Activated CD8-positive, alpha-beta T cell treated with anti-CD3 and anti-CD28 coated beads, Interleukin-2, amount 10 ng/mL, durations not matched to agents 7 days and 5 days (primary cell): ENCODE results near the gene TTLL5. TPM values are rescaled to one million over a fixed set of nuclear protein-coding genes. Genes with fewer than 3 reads are reported as not detected.

Experiments
- ATAC-seq: fragments of 150-1000 bp; cut with Tn5 transposase; one replicate; pipeline ENCODE4 v1.10.0; 2021; ENCODE audit warnings: moderate library complexity
- CTCF ChIA-PET: fragments of 350-600 bp; sonication (Branson Sonifier 250); formaldehyde crosslinking; loops from one replicate; lab custom pipeline; 2021; ENCODE audit warnings: antibody characterized with exemption; lab: Charles Lee
- POLR2A ChIA-PET: fragments of 350-600 bp; sonication (Branson Sonifier 250); formaldehyde crosslinking; loops from one replicate; lab custom pipeline; 2021; ENCODE audit warnings: antibody characterized with exemption; lab: Charles Lee
- DNase-seq: peaks from one replicate; pipeline ENCODE4 v3.0.0-alpha.2; 2020
- H3K27ac Mint-ChIP-seq: one replicate; pipeline ENCODE4 v1.8.0; 2021; ENCODE audit warnings: mild to moderate bottlenecking, mixed read lengths
- H3K27me3 Mint-ChIP-seq: one replicate; pipeline ENCODE4 v1.8.0; 2021; ENCODE audit warnings: low read depth, mixed read lengths
- H3K36me3 Mint-ChIP-seq: one replicate; pipeline ENCODE4 v1.8.0; 2021; ENCODE audit warnings: low read depth, mixed read lengths
- H3K4me1 Mint-ChIP-seq: one replicate; pipeline ENCODE4 v1.8.0; 2021; ENCODE audit warnings: low read depth, mixed read lengths
- H3K4me3 Mint-ChIP-seq: one replicate; pipeline ENCODE4 v1.8.0; 2021; ENCODE audit warnings: mild to moderate bottlenecking, mixed read lengths
- H3K9me3 Mint-ChIP-seq: one replicate; pipeline ENCODE4 v1.8.0; 2022; ENCODE audit warnings: mixed read lengths; ENCODE audit not compliant: insufficient read depth
- total RNA-seq, 2 experiments: library from RNA; stranded (reverse); gene quantifications; one replicate each; pipeline ENCODE4 v1.2.3, GENCODE V29; 2021

The TTLL5 gene
- total RNA-seq, 2 experiments from 2014 or later = 40.1 to 45.0 TPM

DNA sequence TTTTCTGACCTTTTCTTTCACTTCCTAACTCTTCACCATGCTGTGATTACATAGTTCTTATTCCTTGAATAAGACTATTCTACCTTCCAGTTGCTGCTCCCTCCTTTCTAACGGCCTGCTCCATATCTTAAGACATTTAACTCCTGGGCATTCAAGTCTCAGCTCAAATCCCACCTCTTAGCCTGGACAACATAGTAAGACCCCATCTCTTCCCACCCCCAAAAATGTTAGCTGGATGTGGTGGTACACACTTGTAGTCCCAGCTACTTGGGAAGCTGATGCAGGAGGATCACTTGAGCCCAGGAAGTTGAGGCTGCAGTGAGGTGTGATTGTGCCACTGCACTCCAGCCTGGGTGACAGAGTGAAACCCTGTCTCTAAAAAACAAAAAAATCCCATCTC lies 11.3 kb upstream of the TTLL5 start:
- Mint-ChIP-seq H3K9me3 (no peaks in the 10 kb centered on the region), H3K4me1 (peaks cover 4% of the 10 kb centered on the region), H3K27me3 (no peaks in the 10 kb centered on the region), H3K4me3 (no peak overlapping the region), H3K36me3 (peaks cover 33% of the 10 kb centered on the region), H3K27ac (no peak overlapping the region)
- ATAC-seq = no peak
- POLR2A ChIA-PET = no interaction called here
- no peak for DNase-seq
- CTCF ChIA-PET = interaction anchor here (12.7 kb wide), 1 partner anchor 73 kb away, joined by 255 read pairs; the partner anchor contains the start of gene FLVCR2

DNA sequence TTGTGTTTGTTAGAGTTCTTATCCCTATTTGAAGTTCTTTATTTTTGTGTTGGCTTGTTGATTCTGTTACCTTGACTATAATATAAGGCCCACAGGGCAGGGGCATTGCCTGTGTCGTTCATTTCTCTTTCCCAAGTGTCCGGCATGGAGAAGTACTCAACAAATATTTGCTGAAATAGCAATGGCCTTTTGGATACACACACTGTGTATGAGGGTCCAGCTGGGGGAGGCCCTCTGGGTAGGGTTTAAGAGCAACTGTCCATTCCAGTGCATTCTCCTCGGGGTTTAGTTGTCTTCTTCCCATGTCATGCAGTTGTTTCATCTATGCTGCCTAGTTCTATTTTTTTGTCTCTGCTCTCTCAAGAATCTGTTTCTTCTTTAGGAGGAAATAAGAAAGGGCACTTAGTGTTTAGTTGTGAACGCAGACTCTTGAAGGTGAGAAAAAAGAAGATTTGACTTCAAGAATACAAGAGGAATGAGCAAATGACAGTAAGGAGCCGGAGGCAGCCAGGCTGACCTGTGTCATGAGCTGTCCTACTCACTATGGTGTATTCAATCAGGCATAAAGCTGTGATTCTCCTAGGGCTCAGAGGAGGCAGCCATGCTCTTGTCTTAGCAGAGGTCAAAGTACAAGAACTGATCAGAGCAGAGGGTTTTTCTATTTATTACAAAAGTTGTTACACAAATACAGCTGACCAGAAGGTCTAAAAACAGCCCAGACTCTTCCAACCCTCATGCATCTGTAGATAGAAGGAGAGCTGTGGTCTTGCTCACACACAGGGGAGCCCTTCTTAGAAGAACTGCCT lies 10.6 kb upstream of the TTLL5 start:
- Mint-ChIP-seq H3K36me3 (peaks cover 36% of the 10 kb centered on the region), H3K9me3 (no peaks in the 10 kb centered on the region), H3K27me3 (no peaks in the 10 kb centered on the region), H3K4me3 (no peak overlapping the region), H3K4me1 (peaks cover 4% of the 10 kb centered on the region), H3K27ac (no peak overlapping the region)
- DNase-seq (no peak), ATAC-seq (no peak)
- ChIA-PET CTCF (interaction anchor here (12.7 kb wide), 1 partner anchor 73 kb away, joined by 255 read pairs; the partner anchor contains the start of gene FLVCR2), POLR2A (interaction anchor here (0.6 kb wide), 1 partner anchor 47 kb away, joined by 3 read pairs; no protein-coding TSS in a partner anchor)

GRCh38 chr14:75653563-75653962 lies 7.5 kb upstream of the TTLL5 start:
- H3K4me1 Mint-ChIP-seq = peaks cover 4% of the 10 kb centered on the region
- H3K9me3 Mint-ChIP-seq = no peaks in the 10 kb centered on the region
- H3K27me3 Mint-ChIP-seq = no peaks in the 10 kb centered on the region
- H3K4me3 Mint-ChIP-seq = no peak overlapping the region
- ChIA-PET CTCF (interaction anchor here (0.7 to 12.7 kb wide), 41 partner anchors 9 to 421 kb away, joined by 3 to 255 read pairs (median 4); partner anchors contain the start of genes BATF and FLVCR2), POLR2A (no interaction called here)
- DNase-seq = no peak
- no peak for ATAC-seq
- H3K36me3 Mint-ChIP-seq = peaks cover 39% of the 10 kb centered on the region
- no peak overlapping the region for H3K27ac Mint-ChIP-seq

DNA sequence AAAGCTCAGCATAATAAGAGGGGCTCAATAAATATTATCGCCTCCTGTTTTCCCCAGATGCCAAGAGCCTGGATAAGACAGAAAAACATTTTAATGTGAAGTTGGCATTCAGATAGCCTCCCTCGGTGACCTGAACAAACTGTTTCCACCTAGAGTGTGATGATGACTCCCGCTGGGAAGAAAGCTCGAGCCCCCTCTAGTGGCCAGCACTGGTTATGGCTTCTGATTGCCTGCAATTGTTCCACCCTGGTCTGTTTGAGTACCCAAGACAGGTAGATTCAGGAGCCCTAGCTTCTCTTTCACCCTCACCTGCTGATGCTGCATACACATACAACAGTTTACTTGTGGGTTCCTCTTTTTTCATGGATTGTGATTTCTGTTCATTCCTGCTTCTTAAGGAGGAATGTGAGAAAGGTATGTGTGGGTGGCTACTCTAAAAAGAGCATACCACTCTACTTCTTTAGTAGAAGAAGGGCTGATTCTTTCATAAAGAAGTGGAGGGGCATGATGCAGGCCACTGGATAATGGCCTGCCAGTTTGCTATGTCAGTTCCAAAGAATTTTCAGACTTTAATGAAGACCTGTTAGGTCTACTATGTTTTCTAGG lies 6.8 kb upstream of the TTLL5 start:
- CTCF ChIA-PET = interaction anchor here (0.7 to 12.7 kb wide), 52 partner anchors 9 to 422 kb away, joined by 3 to 255 read pairs (median 4); partner anchors contain the start of genes BATF and FLVCR2
- ATAC-seq (peak; percentile 88), DNase-seq (peak; percentile 87)
- peaks cover 37% of the 10 kb centered on the region for H3K36me3 Mint-ChIP-seq
- H3K27me3 Mint-ChIP-seq = no peaks in the 10 kb centered on the region
- no peaks in the 10 kb centered on the region for H3K9me3 Mint-ChIP-seq
- no peak overlapping the region for H3K27ac Mint-ChIP-seq
- peaks cover 9% of the 10 kb centered on the region for H3K4me1 Mint-ChIP-seq
- H3K4me3 Mint-ChIP-seq = no peak overlapping the region
- POLR2A ChIA-PET = no interaction called here

DNA sequence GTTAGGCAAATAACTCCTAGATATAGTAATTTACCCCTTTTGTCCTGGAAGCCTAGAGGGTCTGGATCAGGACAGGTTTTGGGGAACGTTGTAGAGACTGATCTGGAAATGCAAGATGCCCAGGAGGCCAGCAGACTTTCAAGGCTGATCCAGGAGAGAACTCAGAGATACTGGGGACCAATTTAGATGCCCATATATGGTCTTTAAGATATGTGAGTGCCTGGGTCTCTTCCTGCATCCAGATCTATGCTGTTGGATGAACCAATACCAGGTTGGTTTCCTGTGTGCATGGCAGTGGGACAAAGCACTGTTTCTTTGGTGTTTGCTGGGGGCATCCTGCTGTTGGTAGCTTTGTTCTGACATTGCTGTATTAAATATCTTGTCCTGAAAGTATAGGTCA lies 5.8 kb upstream of the TTLL5 start:
- H3K9me3 Mint-ChIP-seq = no peaks in the 10 kb centered on the region
- H3K27me3 Mint-ChIP-seq = no peaks in the 10 kb centered on the region
- CTCF ChIA-PET = interaction anchor here (0.7 to 12.7 kb wide), 34 partner anchors 8 to 348 kb away, joined by 3 to 255 read pairs (median 6); partner anchors contain the start of genes BATF, FLVCR2 and TGFB3

DNA sequence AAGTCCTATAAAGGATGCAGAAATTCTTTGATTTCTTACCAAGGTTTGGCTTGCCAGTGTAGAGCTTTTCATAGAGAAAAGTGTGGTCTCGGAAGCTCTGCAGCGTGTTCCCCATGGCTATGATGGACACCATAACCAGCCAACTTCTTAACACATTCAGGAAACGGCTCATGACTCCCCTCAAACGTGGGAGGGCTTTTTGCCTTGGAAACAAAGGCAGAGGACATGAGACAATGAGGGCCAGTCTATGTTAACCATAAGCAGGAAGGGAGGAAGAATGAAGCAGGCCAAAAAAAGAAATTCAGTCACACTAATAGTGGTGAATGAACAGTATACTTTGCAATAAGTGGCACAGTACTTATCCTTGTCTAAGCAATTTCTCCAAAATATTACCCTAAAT lies 3.7 kb upstream of the TTLL5 start:
- Mint-ChIP-seq H3K27ac (no peak overlapping the region), H3K4me1 (peaks cover 24% of the 10 kb centered on the region), H3K9me3 (no peaks in the 10 kb centered on the region), H3K36me3 (peaks cover 18% of the 10 kb centered on the region), H3K27me3 (no peaks in the 10 kb centered on the region), H3K4me3 (no peak overlapping the region)
- DNase-seq (no peak), ATAC-seq (no peak)
- ChIA-PET CTCF (interaction anchor here (0.8 to 12.7 kb wide), 6 partner anchors 52 to 169 kb away, joined by 3 to 255 read pairs (median 5); partner anchors contain the start of gene FLVCR2), POLR2A (no interaction called here)

More for the DNA sequence above, 5.8 kb upstream of the TTLL5 start:
- Mint-ChIP-seq H3K27ac (no peak overlapping the region), H3K4me3 (no peak overlapping the region), H3K4me1 (peaks cover 16% of the 10 kb centered on the region), H3K36me3 (peaks cover 28% of the 10 kb centered on the region)
- POLR2A ChIA-PET = no interaction called here
- no peak for ATAC-seq
- no peak for DNase-seq

DNA sequence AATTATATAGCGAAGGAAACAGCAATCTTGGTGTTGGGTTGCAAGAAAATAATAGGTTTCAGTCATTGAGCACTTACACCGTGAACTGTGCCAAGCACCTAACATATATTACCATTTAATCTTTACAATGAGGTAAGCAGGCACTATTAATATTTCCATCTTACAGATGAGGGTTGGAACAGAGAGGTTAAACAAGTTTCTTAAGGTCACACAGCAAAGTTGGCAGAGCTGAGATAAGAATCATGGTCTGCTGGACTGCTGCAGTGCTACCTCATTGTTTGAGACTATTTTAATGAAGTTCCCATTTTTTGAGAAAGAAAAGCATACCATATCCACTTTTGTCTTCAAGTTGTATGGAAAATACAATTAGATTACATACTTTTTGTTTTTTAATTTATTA lies 2.1 kb upstream of the TTLL5 start:
- Mint-ChIP-seq H3K27me3 (no peaks in the 10 kb centered on the region), H3K4me3 (no peak overlapping the region), H3K36me3 (peaks cover 20% of the 10 kb centered on the region), H3K27ac (no peak overlapping the region), H3K4me1 (peaks cover 31% of the 10 kb centered on the region), H3K9me3 (no peaks in the 10 kb centered on the region)
- no peak for DNase-seq
- POLR2A ChIA-PET = no interaction called here
- CTCF ChIA-PET = interaction anchor here (1.0 to 12.7 kb wide), 2 partner anchors 82 to 170 kb away, joined by 3 to 255 read pairs; partner anchors contain the start of gene FLVCR2
- ATAC-seq = no peak

DNA sequence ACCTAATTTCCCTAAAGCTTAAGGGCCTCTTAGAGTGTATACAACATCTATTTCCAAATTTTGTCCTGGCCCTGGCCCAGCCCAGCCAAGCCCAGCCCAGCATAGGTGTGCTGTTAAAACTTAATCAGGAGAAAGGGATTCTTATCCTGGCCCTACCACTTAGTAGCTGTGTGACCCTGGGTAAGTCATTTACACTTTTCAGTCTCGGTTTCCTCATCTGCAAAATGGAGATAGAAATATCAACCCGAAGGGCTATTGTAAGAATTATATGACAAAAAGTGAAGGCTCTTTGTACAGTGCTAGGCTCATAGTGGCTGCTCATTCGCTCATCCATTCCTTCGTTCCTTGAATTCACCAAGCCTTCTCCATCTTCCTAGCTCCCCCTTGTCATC lies 812 bp upstream of the TTLL5 start:
- peaks cover 28% of the 10 kb centered on the region for H3K4me1 Mint-ChIP-seq
- ChIA-PET POLR2A (interaction anchor here (0.6 to 1.2 kb wide), 4 partner anchors 30 to 492 kb away, joined by 3 to 4 read pairs (median 4); partner anchors contain the start of genes BATF and GPATCH2L), CTCF (interaction anchor here (0.6 to 12.7 kb wide), 9 partner anchors 20 to 519 kb away, joined by 3 to 255 read pairs (median 4); partner anchors contain the start of gene FLVCR2)
- ATAC-seq = no peak
- H3K36me3 Mint-ChIP-seq = peaks cover 20% of the 10 kb centered on the region
- H3K9me3 Mint-ChIP-seq = no peaks in the 10 kb centered on the region
- no peaks in the 10 kb centered on the region for H3K27me3 Mint-ChIP-seq
- DNase-seq = no peak
- peak overlapping the region; percentile 100 for H3K4me3 Mint-ChIP-seq
- peak overlapping the region; percentile 96 for H3K27ac Mint-ChIP-seq

DNA sequence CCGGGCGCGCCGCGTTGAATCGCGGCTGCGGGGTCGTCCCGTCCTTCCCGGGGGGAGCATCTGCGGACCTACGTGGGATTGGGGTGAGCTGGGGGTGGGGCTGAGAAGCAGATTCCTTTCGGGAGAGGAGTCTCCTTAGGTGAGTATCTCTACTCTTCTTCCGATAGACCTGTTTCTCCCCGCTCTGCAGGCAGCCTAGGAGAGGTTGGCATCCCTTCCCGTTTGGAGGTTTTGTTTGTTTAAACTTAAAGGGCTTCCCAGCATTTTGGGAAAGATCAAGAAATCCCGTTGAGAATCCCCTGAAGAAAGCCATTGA lies 411 bp downstream of the TTLL5 start:
- DNase-seq = no peak
- no peak for ATAC-seq
- H3K4me3 Mint-ChIP-seq = peak overlapping the region; percentile 100
- ChIA-PET CTCF (interaction anchor here (1.4 to 12.7 kb wide), 4 partner anchors 19 to 208 kb away, joined by 3 to 255 read pairs (median 4); partner anchors contain the start of gene FLVCR2), POLR2A (interaction anchor here (0.7 kb wide), 1 partner anchor 96 kb away, joined by 3 read pairs; no protein-coding TSS in a partner anchor)
- no peaks in the 10 kb centered on the region for H3K27me3 Mint-ChIP-seq
- H3K4me1 Mint-ChIP-seq = peaks cover 28% of the 10 kb centered on the region
- H3K9me3 Mint-ChIP-seq = no peaks in the 10 kb centered on the region
- peaks cover 23% of the 10 kb centered on the region for H3K36me3 Mint-ChIP-seq
- peak overlapping the region; percentile 96 for H3K27ac Mint-ChIP-seq

DNA sequence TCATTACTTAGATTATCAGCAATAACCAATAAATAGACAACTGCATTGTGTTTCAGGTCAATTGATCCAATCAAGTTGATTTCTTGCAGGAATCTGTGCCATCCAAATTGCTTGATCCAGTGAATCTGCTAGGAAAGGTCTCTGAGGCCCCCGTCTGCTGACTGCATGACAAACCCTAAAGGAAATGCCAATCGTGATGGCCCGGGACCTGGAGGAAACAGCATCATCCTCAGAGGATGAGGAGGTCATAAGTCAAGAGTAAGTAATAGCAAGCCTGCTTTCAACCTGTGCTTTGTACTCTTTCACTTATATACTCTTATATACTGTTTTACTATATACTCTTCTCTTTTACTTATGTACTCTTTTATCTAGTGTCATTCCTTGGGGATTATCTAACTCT lies 1.9 kb downstream of the TTLL5 start:
- H3K36me3 Mint-ChIP-seq = peaks cover 23% of the 10 kb centered on the region
- peak overlapping the region; percentile 54 for H3K4me3 Mint-ChIP-seq
- H3K27ac Mint-ChIP-seq = no peak overlapping the region
- H3K27me3 Mint-ChIP-seq = no peaks in the 10 kb centered on the region
- no peak for DNase-seq
- H3K4me1 Mint-ChIP-seq = peaks cover 29% of the 10 kb centered on the region
- no peak for ATAC-seq
- ChIA-PET CTCF (interaction anchor here (1.3 to 1.4 kb wide), 2 partner anchors 9 to 17 kb away, joined by 3 to 10 read pairs; no protein-coding TSS in a partner anchor), POLR2A (no interaction called here)
- H3K9me3 Mint-ChIP-seq = no peaks in the 10 kb centered on the region

DNA sequence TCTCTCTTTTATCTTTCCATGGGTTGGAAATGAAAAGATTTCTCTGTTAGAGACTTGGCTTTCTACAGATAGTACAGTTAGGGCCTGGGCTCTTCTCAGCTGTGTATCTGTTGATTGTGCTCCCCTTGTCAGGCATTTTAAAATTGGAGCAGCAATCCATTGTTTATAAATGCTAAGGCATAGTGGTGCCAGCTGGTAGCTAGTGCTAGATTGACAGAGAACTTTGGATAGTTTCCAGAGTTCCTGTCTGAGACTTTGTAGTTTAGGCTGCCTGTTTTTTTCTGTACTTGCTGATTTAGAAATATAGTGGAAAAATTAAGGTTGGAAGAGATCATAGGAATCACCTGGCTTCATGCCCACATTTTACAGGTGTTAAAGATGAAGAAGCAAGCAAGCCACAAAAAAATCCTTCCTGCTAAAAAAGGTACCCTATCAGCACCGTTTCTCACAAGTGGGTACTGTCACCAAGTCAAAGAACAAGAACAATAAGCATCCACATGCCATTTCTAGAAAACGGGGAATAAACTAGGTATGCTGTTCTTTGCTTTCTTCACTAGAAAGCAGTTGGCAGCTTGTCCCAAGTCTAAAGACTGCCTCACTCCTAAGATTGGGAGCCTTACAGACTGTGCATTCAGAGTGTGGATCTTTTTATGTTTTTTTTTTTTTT lies 6.2 kb downstream of the TTLL5 start:
- H3K9me3 Mint-ChIP-seq = no peaks in the 10 kb centered on the region
- H3K4me1 Mint-ChIP-seq = peaks cover 10% of the 10 kb centered on the region
- H3K27me3 Mint-ChIP-seq = no peaks in the 10 kb centered on the region
- ChIA-PET POLR2A (no interaction called here), CTCF (interaction anchor here (0.9 to 2.4 kb wide), 4 partner anchors 12 to 90 kb away, joined by 3 to 7 read pairs (median 4); no protein-coding TSS in a partner anchor)
- no peak overlapping the region for H3K27ac Mint-ChIP-seq
- H3K36me3 Mint-ChIP-seq = peaks cover 48% of the 10 kb centered on the region
- no peak overlapping the region for H3K4me3 Mint-ChIP-seq
- no peak for ATAC-seq
- no peak for DNase-seq
